Neuronal stem cell (in vitro differentiated cells): Measurements from ENCODE around the gene CRISP3.
"Not testable (repeated sequence)": the region's sequence is repeated elsewhere in the genome, so short reads cannot be mapped to it uniquely, and the experiment has no call there.

Experiments
- DNase-seq: peaks from one replicate; pipeline ENCODE4 v3.0.0-alpha.2; 2013; ENCODE audit warnings: low spot score
- H2AFZ ChIP-seq: one replicate; pipeline ENCODE4 v1.6.1; 2013; ENCODE audit warnings: mild to moderate bottlenecking, low read length, inconsistent platforms
- H2AK5ac ChIP-seq: 2 replicates; pipeline ENCODE4 v1.6.1; 2013; ENCODE audit warnings: low read depth, mild to moderate bottlenecking, inconsistent platforms, low read length, moderate library complexity, mixed read lengths
- H2BK120ac ChIP-seq: 2 replicates; pipeline ENCODE4 v1.6.1; 2013; ENCODE audit warnings: low read depth, mild to moderate bottlenecking, inconsistent platforms, low read length, moderate library complexity, mixed read lengths
- H2BK12ac ChIP-seq: one replicate; pipeline ENCODE4 v1.6.1; 2013; ENCODE audit warnings: low read length, inconsistent platforms
- H2BK15ac ChIP-seq: 2 replicates; pipeline ENCODE4 v1.6.1; 2013; ENCODE audit warnings: mild to moderate bottlenecking, low read length, inconsistent platforms, mixed read lengths
- H2BK5ac ChIP-seq: one replicate; pipeline ENCODE4 v1.6.1; 2013; ENCODE audit warnings: inconsistent platforms, mild to moderate bottlenecking, low read length, moderate library complexity
- H3K14ac ChIP-seq: one replicate; pipeline ENCODE4 v1.6.1; 2013; ENCODE audit warnings: low read length, inconsistent platforms
- H3K18ac ChIP-seq: 2 replicates; pipeline ENCODE4 v1.6.1; 2013; ENCODE audit warnings: low read length, inconsistent platforms
- H3K23ac ChIP-seq: 2 replicates; pipeline ENCODE4 v1.6.1; 2013; ENCODE audit warnings: low read depth, mild to moderate bottlenecking, mixed read lengths, low read length, inconsistent platforms; ENCODE audit not compliant: poor library complexity
- H3K27ac ChIP-seq: replicated peaks from 3 replicates; pipeline ENCODE4 v1.5.1; 2013; ENCODE audit warnings: low read length, inconsistent platforms
- H3K27me3 ChIP-seq, 3 experiments: 2 replicates each; pipeline ENCODE4 v1.6.1; 2013; ENCODE audit warnings: low read length in 3 of 3, mild to moderate bottlenecking in 2 of 3, inconsistent platforms in 1 of 3, low read depth in 1 of 3, mixed read lengths in 1 of 3, moderate library complexity in 1 of 3; ENCODE audit not compliant: control insufficient read depth in 3 of 3, insufficient read depth in 3 of 3
- H3K36me3 ChIP-seq, 2 donors: replicated peaks in 1 of 2; 2 replicates each; pipeline ENCODE4 v1.6.1; 2013; ENCODE audit warnings: low read length in 2 of 2; ENCODE audit not compliant: control insufficient read depth in 2 of 2, insufficient read depth in 2 of 2
- H3K4ac ChIP-seq: 2 replicates; pipeline ENCODE4 v1.6.1; 2013; ENCODE audit warnings: inconsistent platforms, mild to moderate bottlenecking, low read length, moderate library complexity
- H3K4me1 ChIP-seq, 2 donors: 1 replicate in 1 of 2; 2 replicates in 1 of 2; pipeline ENCODE4 v1.6.1; 2013; ENCODE audit warnings: low read length in 2 of 2, low read depth in 1 of 2; ENCODE audit not compliant: control insufficient read depth in 2 of 2, insufficient read depth in 1 of 2
- H3K4me2 ChIP-seq: one replicate; pipeline ENCODE4 v1.6.1; 2013; ENCODE audit warnings: mild to moderate bottlenecking, low read length, inconsistent platforms; ENCODE audit not compliant: insufficient read depth, poor library complexity, severe bottlenecking
- H3K4me3 ChIP-seq, 2 donors: 2 replicates each; pipeline ENCODE4 v1.5.1; 2013; ENCODE audit warnings: low read length in 2 of 2, mild to moderate bottlenecking in 2 of 2, inconsistent platforms in 1 of 2, moderate library complexity in 1 of 2
- H3K79me1 ChIP-seq: one replicate; pipeline ENCODE4 v1.6.1; 2013; ENCODE audit warnings: low read depth, mild to moderate bottlenecking, inconsistent platforms, low read length, moderate library complexity
- H3K9ac ChIP-seq: one replicate; pipeline ENCODE4 v1.6.1; 2013; ENCODE audit warnings: mild to moderate bottlenecking, low read depth, low read length, inconsistent platforms; ENCODE audit not compliant: poor library complexity
- H3K9me3 ChIP-seq, 2 donors: replicated peaks in 1 of 2; 2 replicates each; pipeline versions ENCODE3 to v1.6.1; 2013; ENCODE audit warnings: low read length in 2 of 2, mild to moderate bottlenecking in 2 of 2, inconsistent platforms in 1 of 2, low read depth in 1 of 2, mixed read lengths in 1 of 2, moderate library complexity in 1 of 2; ENCODE audit not compliant: control insufficient read depth in 2 of 2, insufficient read depth in 1 of 2
- H4K8ac ChIP-seq: one replicate; pipeline ENCODE4 v1.6.1; 2013; ENCODE audit warnings: low read depth, mild to moderate bottlenecking, inconsistent platforms, low read length, moderate library complexity
- H4K91ac ChIP-seq: one replicate; pipeline ENCODE4 v1.6.1; 2013; ENCODE audit warnings: low read length, low read depth, mild to moderate bottlenecking, inconsistent platforms; ENCODE audit not compliant: poor library complexity
- WGBS, 2 donors: extraction: QIAGEN DNeasy Blood & Tissue Kit; methylation state at CpG; one replicate each; pipeline ENCODE4 v1.1.7; 2013; ENCODE audit warnings: missing lambda C conversion rate in 2 of 2, mixed read lengths in 1 of 2; ENCODE audit not compliant: insufficient read length in 2 of 2, insufficient replicate concordance in 1 of 2; ENCODE audit errors: extremely low coverage in 2 of 2; 5-methylcytosine and 5-hydroxymethylcytosine counted together

CRISP3 gene

DNA sequence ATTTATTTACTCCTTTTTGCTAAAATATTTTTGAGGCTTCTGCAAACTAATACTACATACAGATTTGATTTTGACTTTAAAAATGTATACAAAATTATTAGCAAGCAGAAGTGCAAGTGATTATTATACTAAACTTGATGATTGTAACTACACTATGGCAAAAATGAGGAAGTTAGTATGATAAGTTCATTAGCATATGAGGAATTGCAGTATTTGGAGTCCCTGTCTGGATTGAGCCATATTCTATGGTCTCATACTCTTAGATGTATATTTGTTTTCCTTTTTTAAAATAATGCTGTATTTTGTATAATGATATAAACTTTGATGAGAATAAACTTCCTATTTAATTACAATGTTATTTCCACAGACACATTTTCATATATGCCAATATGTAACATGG is 13.9 kb downstream of the CRISP3 start:
- Histone ChIP-seq H2AK5ac (no peak overlapping the region), H3K18ac (no peak overlapping the region), H3K14ac (no peak overlapping the region), H2BK5ac (no peak overlapping the region), H3K4me3 (no peak overlapping the region), H3K27me3 (no peaks in the 10 kb centered on the region), H3K4me1 (no peaks in the 10 kb centered on the region), H3K23ac (no peak overlapping the region), H2BK120ac (no peak overlapping the region), H3K27ac (no peak overlapping the region), H4K8ac (no peak overlapping the region), H2BK15ac (no peak overlapping the region), H2AFZ (no peak overlapping the region), H3K79me1 (peaks cover 3% of the 10 kb centered on the region), H3K36me3 (no peaks in the 10 kb centered on the region), H3K4me2 (no peak overlapping the region), H3K9ac (no peak overlapping the region), H3K4ac (no peak overlapping the region), H3K9me3 (no peaks in the 10 kb centered on the region), H4K91ac (no peak overlapping the region), H2BK12ac (no peak overlapping the region)
- no peak for DNase-seq

DNA sequence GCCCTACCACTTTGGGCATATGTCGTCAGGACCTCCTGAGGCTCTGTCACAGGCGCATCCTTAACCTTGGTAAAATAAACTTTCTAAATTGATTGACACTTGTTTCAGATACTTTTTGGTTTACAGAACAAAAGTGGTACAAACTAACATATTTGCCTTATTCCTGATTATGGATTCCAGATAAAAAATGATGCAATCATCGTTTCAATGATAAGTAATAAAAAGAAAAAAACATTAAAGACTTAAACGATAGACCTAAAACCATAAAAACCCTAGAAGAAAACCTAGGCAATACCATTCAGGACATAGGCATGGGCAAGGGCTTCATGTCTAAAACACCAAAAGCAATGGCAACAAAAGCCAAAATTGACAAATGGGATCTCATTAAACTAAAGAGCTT is 20.3 kb downstream of the CRISP3 start:
- not testable (repeated sequence) for H2BK12ac ChIP-seq, H3K23ac ChIP-seq, DNase-seq, H2BK120ac ChIP-seq, H3K36me3 ChIP-seq, H3K4me2 ChIP-seq, H3K4me3 ChIP-seq, H2BK15ac ChIP-seq, H3K27ac ChIP-seq, H3K14ac ChIP-seq, H3K18ac ChIP-seq, H3K27me3 ChIP-seq, H2AK5ac ChIP-seq, H3K79me1 ChIP-seq, H4K8ac ChIP-seq, H4K91ac ChIP-seq, H3K4me1 ChIP-seq, H3K9ac ChIP-seq, H3K9me3 ChIP-seq, H2BK5ac ChIP-seq, H3K4ac ChIP-seq, H2AFZ ChIP-seq
- WGBS, 2 donors, result no CpG with 5 or more reads among the region's 4 CpGs

DNA sequence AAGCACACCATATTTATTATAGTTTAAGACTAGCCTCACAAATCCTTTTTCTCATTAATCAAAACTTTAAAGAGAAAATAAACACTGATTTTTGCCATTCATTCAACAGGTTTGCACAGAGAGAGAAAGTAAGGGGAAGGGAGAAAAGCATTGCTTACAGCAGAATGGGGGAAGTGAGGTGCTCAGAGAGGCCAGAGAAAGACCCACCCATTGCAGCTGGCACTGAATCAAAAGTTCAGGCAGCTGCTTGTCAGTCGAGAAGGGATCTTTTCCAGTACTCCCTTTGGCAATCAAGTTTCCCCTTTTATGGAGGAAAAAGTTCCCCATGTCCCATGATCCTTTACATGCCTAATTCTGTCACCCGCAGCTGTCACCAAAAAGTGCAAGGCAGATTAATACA is 22.9 kb downstream of the CRISP3 start:
- H3K27ac ChIP-seq, result no peak overlapping the region
- peaks cover 0 to 2% of the 10 kb centered on the region in 2 donors for H3K9me3 ChIP-seq
- no peak overlapping the region for H2AK5ac ChIP-seq
- no peak overlapping the region for H3K14ac ChIP-seq
- H3K4ac ChIP-seq, result no peak overlapping the region
- H2BK15ac ChIP-seq, result no peak overlapping the region
- WGBS, 2 donors, result no CpG with 5 or more reads among the region's 2 CpGs
- no peak overlapping the region for H2BK12ac ChIP-seq
- H3K9ac ChIP-seq, result no peak overlapping the region
- H4K8ac ChIP-seq, result no peak overlapping the region
- H3K23ac ChIP-seq, result no peak overlapping the region
- H3K4me2 ChIP-seq, result no peak overlapping the region
- no peaks in the 10 kb centered on the region for H3K79me1 ChIP-seq
- no peak overlapping the region for H2BK120ac ChIP-seq
- no peak overlapping the region for H2AFZ ChIP-seq
- DNase-seq, result no peak
- H3K4me1 ChIP-seq, result no peaks in the 10 kb centered on the region
- no peak overlapping the region for H3K4me3 ChIP-seq
- H3K27me3 ChIP-seq, result no peaks in the 10 kb centered on the region
- no peak overlapping the region for H3K18ac ChIP-seq
- no peaks in the 10 kb centered on the region for H3K36me3 ChIP-seq
- H2BK5ac ChIP-seq, result no peak overlapping the region
- H4K91ac ChIP-seq, result no peak overlapping the region

DNA sequence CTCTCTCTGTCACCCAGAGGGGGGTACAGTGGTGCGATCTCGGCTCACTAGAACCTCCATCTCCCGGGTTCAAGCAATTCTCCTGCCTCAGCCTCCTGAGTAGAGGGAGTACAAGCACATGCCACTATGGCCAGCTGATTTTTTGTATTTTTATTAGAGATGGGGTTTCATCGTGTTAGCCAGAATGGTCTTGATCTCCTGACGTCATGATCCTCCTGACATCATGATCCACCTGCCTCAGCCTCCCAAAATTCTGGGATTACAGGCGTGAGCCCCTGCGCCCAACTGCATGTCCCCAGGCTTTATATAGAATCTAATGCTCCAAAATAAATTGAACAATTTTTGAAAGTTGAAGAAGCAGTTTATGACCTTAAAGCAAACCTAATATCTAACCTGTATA is 23.8 kb downstream of the CRISP3 start:
- DNase-seq, result no peak
- H2AFZ ChIP-seq, result no peak overlapping the region
- H3K4ac ChIP-seq, result no peak overlapping the region
- no peak overlapping the region for H3K27ac ChIP-seq
- H2AK5ac ChIP-seq, result no peak overlapping the region
- no peak overlapping the region for H3K23ac ChIP-seq
- no peak overlapping the region for H2BK12ac ChIP-seq
- no peak overlapping the region for H4K91ac ChIP-seq
- H3K79me1 ChIP-seq, result no peaks in the 10 kb centered on the region
- no peak overlapping the region for H3K9ac ChIP-seq
- no peak overlapping the region for H3K18ac ChIP-seq
- no peak overlapping the region for H3K4me3 ChIP-seq
- no peaks in the 10 kb centered on the region for H3K27me3 ChIP-seq
- H3K14ac ChIP-seq, result no peak overlapping the region
- no peak overlapping the region for H2BK15ac ChIP-seq
- no peak overlapping the region for H2BK120ac ChIP-seq
- WGBS, 2 donors, result no CpG with 5 or more reads among the region's 7 CpGs
- no peaks in the 10 kb centered on the region for H3K4me1 ChIP-seq
- H3K9me3 ChIP-seq, result peaks cover 0 to 2% of the 10 kb centered on the region in 2 donors
- H3K4me2 ChIP-seq, result no peak overlapping the region
- no peaks in the 10 kb centered on the region for H3K36me3 ChIP-seq
- no peak overlapping the region for H2BK5ac ChIP-seq
- no peak overlapping the region for H4K8ac ChIP-seq
